ENCODE data around the gene GRID2IP. TPM values are rescaled to one million over a fixed set of nuclear protein-coding genes. Genes with fewer than 3 reads are reported as not detected.

The GRID2IP gene
- total RNA-seq, 1 experiment from 2014 or later: not detected

DNA sequence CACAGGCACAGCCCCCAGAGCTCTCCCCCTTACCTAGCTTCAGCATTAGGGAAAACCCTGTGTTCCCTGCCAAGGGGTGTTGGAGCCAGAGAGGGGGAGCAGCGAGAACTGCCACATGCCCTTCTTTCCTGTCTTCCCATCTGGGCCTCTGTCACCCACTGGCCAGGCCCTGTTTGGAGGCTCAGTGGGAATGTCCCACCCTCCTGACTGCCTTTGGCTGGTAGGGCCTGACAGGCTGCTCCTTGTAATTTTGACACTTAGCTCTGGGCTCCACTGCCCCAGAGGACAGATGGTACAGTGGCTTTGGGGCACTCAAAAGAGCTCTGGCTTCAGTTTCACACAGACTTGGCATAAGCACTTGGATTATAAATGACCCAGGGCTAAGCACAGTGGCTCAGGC is 50.6 kb downstream of the GRID2IP start:
- no peak for TF ChIP-seq EZH2 (IDR thresholded peaks at IDR 0.05; ENCODE audit: borderline replicate concordance, low read depth, low read length, poor library complexity, severe bottlenecking)
- TF ChIP-seq, protein P1, sequence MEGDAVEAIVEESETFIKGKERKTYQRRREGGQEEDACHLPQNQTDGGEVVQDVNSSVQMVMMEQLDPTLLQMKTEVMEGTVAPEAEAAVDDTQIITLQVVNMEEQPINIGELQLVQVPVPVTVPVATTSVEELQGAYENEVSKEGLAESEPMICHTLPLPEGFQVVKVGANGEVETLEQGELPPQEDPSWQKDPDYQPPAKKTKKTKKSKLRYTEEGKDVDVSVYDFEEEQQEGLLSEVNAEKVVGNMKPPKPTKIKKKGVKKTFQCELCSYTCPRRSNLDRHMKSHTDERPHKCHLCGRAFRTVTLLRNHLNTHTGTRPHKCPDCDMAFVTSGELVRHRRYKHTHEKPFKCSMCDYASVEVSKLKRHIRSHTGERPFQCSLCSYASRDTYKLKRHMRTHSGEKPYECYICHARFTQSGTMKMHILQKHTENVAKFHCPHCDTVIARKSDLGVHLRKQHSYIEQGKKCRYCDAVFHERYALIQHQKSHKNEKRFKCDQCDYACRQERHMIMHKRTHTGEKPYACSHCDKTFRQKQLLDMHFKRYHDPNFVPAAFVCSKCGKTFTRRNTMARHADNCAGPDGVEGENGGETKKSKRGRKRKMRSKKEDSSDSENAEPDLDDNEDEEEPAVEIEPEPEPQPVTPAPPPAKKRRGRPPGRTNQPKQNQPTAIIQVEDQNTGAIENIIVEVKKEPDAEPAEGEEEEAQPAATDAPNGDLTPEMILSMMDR (conservative IDR thresholded peaks at IDR 0.05; ENCODE audit: low read depth, low read length): no peak
- POLR2A ChIA-PET (ENCODE audit: low non-redundant PET): no interaction called here

DNA sequence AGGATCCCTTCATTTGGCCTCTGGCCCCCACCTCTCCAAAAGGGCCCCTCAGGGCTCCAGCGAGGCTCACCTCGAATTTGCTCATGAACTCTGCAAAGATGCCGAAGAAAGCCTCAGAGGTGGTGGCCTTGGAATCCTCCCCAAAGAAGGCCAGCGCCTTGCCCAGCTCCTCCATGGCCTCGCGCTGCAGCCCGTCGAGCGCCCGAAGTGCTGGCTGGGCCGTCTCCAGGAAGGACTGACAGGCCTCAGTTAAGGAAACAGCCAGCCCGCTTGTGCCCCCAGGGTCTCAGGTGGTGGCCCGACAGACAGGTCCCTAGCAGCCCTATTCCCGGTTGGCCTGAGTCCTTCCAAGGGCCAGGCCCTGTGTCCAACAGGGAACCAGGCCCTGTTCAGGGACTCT is 53.3 kb downstream of the GRID2IP start:
- DNase-seq (ENCODE audit: low spot score): no peak
- POLR2A ChIA-PET (ENCODE audit: low non-redundant PET): no interaction called here
- H3K4me3 ChIP-seq (ENCODE audit: low read depth, low read length, poor library complexity, severe bottlenecking): no peak overlapping the region
- no peaks in the 10 kb centered on the region for H3K9me3 ChIP-seq (ENCODE audit: low read depth, low read length, poor library complexity, severe bottlenecking)
- no peaks in the 10 kb centered on the region for H3K27me3 ChIP-seq (replicated peaks; ENCODE audit: insufficient read depth, low read depth, low read length, poor library complexity)
- BruUV-seq (replicated peaks): no TSS peak
- no peaks in the 10 kb centered on the region for H3K36me3 ChIP-seq (ENCODE audit: insufficient read depth, low read length, poor library complexity, severe bottlenecking)
- no peaks in the 10 kb centered on the region for H3K4me1 ChIP-seq (ENCODE audit: insufficient read depth, low read length, poor library complexity, severe bottlenecking)
- CTCF ChIA-PET: no interaction called here
- H3K27ac ChIP-seq (ENCODE audit: low read depth, low read length, poor library complexity, severe bottlenecking): no peak overlapping the region
- no peak for TF ChIP-seq EZH2 (IDR thresholded peaks at IDR 0.05; ENCODE audit: borderline replicate concordance, low read depth, low read length, poor library complexity, severe bottlenecking)
- TF ChIP-seq, protein P1 (conservative IDR thresholded peaks at IDR 0.05; ENCODE audit: low read depth, low read length): no peak
- intact Hi-C loops (cut with micrococcal nuclease; ENCODE audit: unreplicated experiment): no loop called here

More for the DNA sequence above, 50.6 kb downstream of the GRID2IP start:
- H3K27ac ChIP-seq (ENCODE audit: low read depth, low read length, poor library complexity, severe bottlenecking): no peak overlapping the region
- no TSS peak for BruUV-seq (replicated peaks)
- no peaks in the 10 kb centered on the region for H3K36me3 ChIP-seq (ENCODE audit: insufficient read depth, low read length, poor library complexity, severe bottlenecking)
- H3K4me1 ChIP-seq (ENCODE audit: insufficient read depth, low read length, poor library complexity, severe bottlenecking): no peaks in the 10 kb centered on the region
- no peaks in the 10 kb centered on the region for H3K27me3 ChIP-seq (replicated peaks; ENCODE audit: insufficient read depth, low read depth, low read length, poor library complexity)
- H3K9me3 ChIP-seq (ENCODE audit: low read depth, low read length, poor library complexity, severe bottlenecking): no peaks in the 10 kb centered on the region
- intact Hi-C loops (cut with micrococcal nuclease; ENCODE audit: unreplicated experiment): no loop called here
- H3K4me3 ChIP-seq (ENCODE audit: low read depth, low read length, poor library complexity, severe bottlenecking): no peak overlapping the region
- CTCF ChIA-PET: no interaction called here
- no peak for DNase-seq (ENCODE audit: low spot score)

DNA sequence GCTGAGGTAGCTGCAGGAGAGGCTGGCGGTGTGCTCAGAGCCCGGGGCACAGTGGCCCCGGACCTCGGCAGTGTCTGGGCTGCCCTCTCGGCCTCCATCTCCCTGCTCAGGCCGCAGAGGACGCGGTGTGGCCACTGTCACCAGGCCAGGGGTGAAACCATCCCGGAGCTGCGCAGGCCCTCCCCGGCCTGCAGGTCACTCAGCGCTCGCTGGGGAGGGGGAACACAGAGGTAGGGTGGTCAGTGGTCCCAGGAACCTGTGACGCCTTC is 53.7 kb downstream of the GRID2IP start:
- H3K4me3 ChIP-seq (ENCODE audit: low read depth, low read length, poor library complexity, severe bottlenecking): no peak overlapping the region
- no peaks in the 10 kb centered on the region for H3K9me3 ChIP-seq (ENCODE audit: low read depth, low read length, poor library complexity, severe bottlenecking)
- BruUV-seq (replicated peaks): no TSS peak
- TF ChIP-seq EZH2 (IDR thresholded peaks at IDR 0.05; ENCODE audit: borderline replicate concordance, low read depth, low read length, poor library complexity, severe bottlenecking): no peak
- TF ChIP-seq, protein P1 (conservative IDR thresholded peaks at IDR 0.05; ENCODE audit: low read depth, low read length): no peak
- POLR2A ChIA-PET (ENCODE audit: low non-redundant PET): no interaction called here
- no peaks in the 10 kb centered on the region for H3K36me3 ChIP-seq (ENCODE audit: insufficient read depth, low read length, poor library complexity, severe bottlenecking)
- H3K27me3 ChIP-seq (replicated peaks; ENCODE audit: insufficient read depth, low read depth, low read length, poor library complexity): no peaks in the 10 kb centered on the region
- CTCF ChIA-PET: no interaction called here
- no peak overlapping the region for H3K27ac ChIP-seq (ENCODE audit: low read depth, low read length, poor library complexity, severe bottlenecking)
- H3K4me1 ChIP-seq (ENCODE audit: insufficient read depth, low read length, poor library complexity, severe bottlenecking): no peaks in the 10 kb centered on the region
- DNase-seq (ENCODE audit: low spot score): no peak
- intact Hi-C loops (cut with micrococcal nuclease; ENCODE audit: unreplicated experiment): no loop called here
